SKM-1 (cell line): ENCODE measurements around the gene VDAC2.
"Not testable (repeated sequence)": the region's sequence is repeated elsewhere in the genome, so short reads cannot be mapped to it uniquely, and the experiment has no call there.

Experiments
- DNase-seq: peaks from one replicate; lab custom pipeline; 2025; ENCODE audit not compliant: unreplicated experiment; lab: John Stamatoyannopoulos, UW

The VDAC2 gene

GRCh38 chr10:75199949-75200348, 10.6 kb upstream of the VDAC2 start:
- DNase-seq = not testable (repeated sequence)

GRCh38 chr10:75201793-75202307, 8.7 kb upstream of the VDAC2 start:
- DNase-seq = no peak

GRCh38 chr10:75202321-75203045, 8.1 kb upstream of the VDAC2 start:
- DNase-seq = no peak

- not testable (repeated sequence) for DNase-seq
Observed at GRCh38 chr10:75203046-75203620, 7.5 kb upstream of the VDAC2 start.

GRCh38 chr10:75203724-75204123, 6.9 kb upstream of the VDAC2 start:
- DNase-seq = no peak

GRCh38 chr10:75205908-75206307, 4.7 kb upstream of the VDAC2 start:
- DNase-seq = no peak

GRCh38 chr10:75206638-75207037, 4.0 kb upstream of the VDAC2 start:
- not testable (repeated sequence) for DNase-seq

GRCh38 chr10:75207079-75207856, 3.3 kb upstream of the VDAC2 start:
- no peak for DNase-seq

- no peak for DNase-seq
Observed at GRCh38 chr10:75207857-75208144, 2.8 kb upstream of the VDAC2 start.

GRCh38 chr10:75208181-75208580, 2.4 kb upstream of the VDAC2 start:
- DNase-seq = no peak

- DNase-seq = no peak
Observed at GRCh38 chr10:75209086-75209920, 1.3 kb upstream of the VDAC2 start.

GRCh38 chr10:75209921-75210281, 695 bp upstream of the VDAC2 start:
- no peak for DNase-seq

- DNase-seq = no peak
Observed at GRCh38 chr10:75211007-75211691, 553 bp downstream of the VDAC2 start.

GRCh38 chr10:75212343-75212742, 1.7 kb downstream of the VDAC2 start:
- no peak for DNase-seq

GRCh38 chr10:75220274-75220673, 9.7 kb downstream of the VDAC2 start:
- no peak for DNase-seq

GRCh38 chr10:75221492-75221891, 10.9 kb downstream of the VDAC2 start:
- not testable (repeated sequence) for DNase-seq

GRCh38 chr10:75223507-75223906, 12.9 kb downstream of the VDAC2 start:
- no peak for DNase-seq

GRCh38 chr10:75226095-75226494, 15.5 kb downstream of the VDAC2 start:
- DNase-seq = no peak

GRCh38 chr10:75226656-75227055, 16.1 kb downstream of the VDAC2 start:
- no peak for DNase-seq

GRCh38 chr10:75228278-75228677, 17.7 kb downstream of the VDAC2 start:
- no peak for DNase-seq

- no peak for DNase-seq
Observed at GRCh38 chr10:75228834-75229233, 18.2 kb downstream of the VDAC2 start.
